ENCODE data around the gene APOA4.

DNA sequence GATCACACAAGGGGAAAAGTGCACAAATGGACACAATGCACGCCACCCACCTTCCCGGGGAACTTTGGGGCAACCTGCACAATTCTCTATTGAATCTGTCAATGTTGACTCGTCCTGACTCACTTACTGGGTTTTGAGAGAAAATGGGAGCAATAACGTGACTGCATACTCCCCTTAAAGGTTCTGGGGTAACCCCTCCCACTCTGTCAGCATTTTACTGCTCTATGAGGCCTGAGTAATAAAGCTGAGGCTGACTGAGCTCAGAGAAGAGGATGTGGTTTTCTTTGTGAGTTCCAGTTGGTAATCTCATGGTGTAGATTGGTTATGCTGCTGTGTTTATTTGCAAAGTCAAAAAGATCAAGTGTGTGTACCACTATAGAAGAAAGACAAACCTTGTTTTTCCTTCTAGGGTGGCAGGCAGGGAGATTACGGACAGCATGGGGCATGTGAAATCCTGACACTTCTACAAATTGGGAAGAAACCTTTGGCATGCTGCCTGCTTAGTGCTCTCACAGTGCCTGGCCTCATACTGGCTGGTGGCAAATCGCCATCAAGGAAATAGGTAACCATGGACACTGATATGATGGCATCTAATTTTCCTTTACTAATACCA, 30.5 kb upstream of the APOA4 start:
- TF ChIP-seq ZBTB20 (CRISPR knock-in tag; IDR thresholded peaks at IDR 0.05; ENCODE audit: borderline replicate concordance, low read depth): no peak
- no peak for TF ChIP-seq ZMYM2 (CRISPR knock-in tag; IDR thresholded peaks at IDR 0.05)
- TF ChIP-seq, protein P1, sequence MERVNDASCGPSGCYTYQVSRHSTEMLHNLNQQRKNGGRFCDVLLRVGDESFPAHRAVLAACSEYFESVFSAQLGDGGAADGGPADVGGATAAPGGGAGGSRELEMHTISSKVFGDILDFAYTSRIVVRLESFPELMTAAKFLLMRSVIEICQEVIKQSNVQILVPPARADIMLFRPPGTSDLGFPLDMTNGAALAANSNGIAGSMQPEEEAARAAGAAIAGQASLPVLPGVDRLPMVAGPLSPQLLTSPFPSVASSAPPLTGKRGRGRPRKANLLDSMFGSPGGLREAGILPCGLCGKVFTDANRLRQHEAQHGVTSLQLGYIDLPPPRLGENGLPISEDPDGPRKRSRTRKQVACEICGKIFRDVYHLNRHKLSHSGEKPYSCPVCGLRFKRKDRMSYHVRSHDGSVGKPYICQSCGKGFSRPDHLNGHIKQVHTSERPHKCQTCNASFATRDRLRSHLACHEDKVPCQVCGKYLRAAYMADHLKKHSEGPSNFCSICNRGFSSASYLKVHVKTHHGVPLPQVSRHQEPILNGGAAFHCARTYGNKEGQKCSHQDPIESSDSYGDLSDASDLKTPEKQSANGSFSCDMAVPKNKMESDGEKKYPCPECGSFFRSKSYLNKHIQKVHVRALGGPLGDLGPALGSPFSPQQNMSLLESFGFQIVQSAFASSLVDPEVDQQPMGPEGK (CRISPR knock-in tag; IDR thresholded peaks at IDR 0.05): no peak
- TF ChIP-seq ZNF383 (CRISPR knock-in tag; IDR thresholded peaks at IDR 0.05; ENCODE audit: borderline replicate concordance): no peak
- TF ChIP-seq POLR2A (IDR thresholded peaks at IDR 0.05; ENCODE audit: insufficient read depth in 1 of 2, low read depth in 2 of 2, low read length in 2 of 2): no peak
- no peak for TF ChIP-seq TBP (CRISPR knock-in tag; IDR thresholded peaks at IDR 0.05)
- TF ChIP-seq NR1H2 (CRISPR knock-in tag; IDR thresholded peaks at IDR 0.05; ENCODE audit: borderline replicate concordance, low read depth): no peak
- no peak for TF ChIP-seq KDM1A (CRISPR knock-in tag; IDR thresholded peaks at IDR 0.05)
- no peak for TF ChIP-seq CTCF (CRISPR knock-in tag; IDR thresholded peaks at IDR 0.05)
- TF ChIP-seq HOXA3 (CRISPR knock-in tag; IDR thresholded peaks at IDR 0.05): no peak
- TF ChIP-seq MXD4 (CRISPR knock-in tag; IDR thresholded peaks at IDR 0.05): no peak
- no peak for TF ChIP-seq KAT8 (CRISPR knock-in tag; IDR thresholded peaks at IDR 0.05)
- TF ChIP-seq RARG (CRISPR knock-in tag; IDR thresholded peaks at IDR 0.05; ENCODE audit: low read depth): no peak

Measured in HepG2 (cell line).